Hematopoietic multipotent progenitor cell (in vitro differentiated cells): ENCODE data around the gene TMEM258. TPM values are rescaled to one million over a fixed set of nuclear protein-coding genes. Genes with fewer than 3 reads are reported as not detected.

Experiments used
- DNase-seq, 3 donors: peaks; one replicate each; pipeline ENCODE4 v3.0.0-alpha.2; 2011 to 2015; ENCODE audit warnings: low read depth in 2 of 3, low spot score in 2 of 3
- total RNA-seq: library from RNA; depleted of rRNA; stranded (reverse); fragments of >200 nt; gene quantifications from one replicate; pipeline ENCODE4 v1.2.3, GENCODE V29; 2012

The TMEM258 gene
- total RNA-seq, 1 donor = 96.7 TPM

GRCh38 chr11:61797263-61797944, 5.0 kb upstream of the TMEM258 start:
- DNase-seq = peak in 2 of 3 donors; percentile 79 to 91

- DNase-seq = no peak
Measured at GRCh38 chr11:61795876-61796526, 3.6 kb upstream of the TMEM258 start.

- DNase-seq = no peak
Measured at GRCh38 chr11:61795459-61795858, 3.1 kb upstream of the TMEM258 start.

- DNase-seq = no peak
Measured at GRCh38 chr11:61794579-61794978, 2.2 kb upstream of the TMEM258 start.

GRCh38 chr11:61793829-61794204, 1.4 kb upstream of the TMEM258 start:
- DNase-seq = no peak

- DNase-seq = no peak
Measured at GRCh38 chr11:61793083-61793828, 857 bp upstream of the TMEM258 start.

- DNase-seq = peak in 2 of 3 donors; percentile 66 to 79
Measured at GRCh38 chr11:61791737-61792309, 576 bp downstream of the TMEM258 start.

- DNase-seq = peak in 2 of 3 donors; percentile 36 to 48
Measured at GRCh38 chr11:61787928-61788491, 4.4 kb downstream of the TMEM258 start.

GRCh38 chr11:61785837-61786402, 6.5 kb downstream of the TMEM258 start:
- no peak for DNase-seq

- no peak for DNase-seq
Measured at GRCh38 chr11:61784506-61784805, 7.9 kb downstream of the TMEM258 start.

GRCh38 chr11:61783717-61784505, 8.5 kb downstream of the TMEM258 start:
- DNase-seq = no peak

GRCh38 chr11:61782841-61783240, 9.6 kb downstream of the TMEM258 start:
- DNase-seq = no peak

GRCh38 chr11:61782299-61782698, 10.1 kb downstream of the TMEM258 start:
- DNase-seq = no peak

GRCh38 chr11:61781585-61781984, 10.8 kb downstream of the TMEM258 start:
- no peak for DNase-seq

- no peak for DNase-seq
Measured at GRCh38 chr11:61780581-61781162, 11.7 kb downstream of the TMEM258 start.

- no peak for DNase-seq
Measured at GRCh38 chr11:61779666-61780525, 12.5 kb downstream of the TMEM258 start.

GRCh38 chr11:61778920-61779650, 13.3 kb downstream of the TMEM258 start:
- DNase-seq = no peak

- DNase-seq = no peak
Measured at GRCh38 chr11:61778357-61778886, 14.0 kb downstream of the TMEM258 start.
